Activated naive CD4-positive, alpha-beta T cell treated with anti-CD3 and anti-CD28 coated beads, Interleukin-2, amount 10 ng/mL, durations not matched to agents 5 hours and 36 hours (primary cell): Measurements from ENCODE around the gene AMZ2. TPM values are rescaled to one million over a fixed set of nuclear protein-coding genes. Genes with fewer than 3 reads are reported as not detected.

Source experiments
- total RNA-seq, 2 experiments: library from RNA; stranded (reverse); gene quantifications; one replicate each; pipeline ENCODE4 v1.2.3, GENCODE V29; 2021

AMZ2 gene
- 10 to 100 TPM; 67.5 to 70.2 TPM for total RNA-seq

DNA sequence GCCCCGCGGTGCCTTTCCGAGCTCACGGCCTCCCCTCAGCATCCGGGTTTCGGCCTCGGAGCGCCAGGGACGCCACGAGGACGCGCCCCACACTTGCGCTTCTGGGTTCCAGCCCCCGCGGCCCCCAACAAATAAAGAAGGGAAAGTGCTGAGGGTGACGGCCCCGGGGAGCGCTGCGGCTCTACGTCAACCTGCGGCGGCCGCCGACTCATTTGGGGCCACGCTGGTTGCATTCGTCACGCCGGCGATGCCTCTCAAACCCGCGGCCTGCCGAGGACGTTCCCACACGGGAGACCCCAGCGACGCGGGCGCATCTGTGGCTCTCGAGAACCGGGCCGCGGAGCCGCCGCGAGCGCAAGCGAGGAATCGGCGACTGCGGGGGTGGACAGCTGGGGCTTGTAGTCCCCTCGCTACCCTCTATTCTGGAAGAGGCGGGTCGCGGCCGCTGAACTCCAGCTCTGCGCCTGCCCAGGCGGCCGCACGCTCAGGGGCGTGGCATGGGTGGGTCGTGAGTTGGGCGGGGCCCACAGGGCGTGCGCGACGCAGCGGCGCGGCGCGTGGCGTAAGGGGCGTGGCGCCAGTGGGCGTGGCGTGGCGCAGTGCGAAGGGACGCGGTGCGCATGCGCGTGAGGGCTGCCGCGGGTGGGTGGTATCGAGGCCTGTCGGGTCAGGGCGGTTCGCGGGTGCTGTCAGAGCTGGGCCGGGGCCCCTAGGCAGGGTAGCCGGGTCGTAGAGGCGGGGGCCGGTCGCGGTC lies at the start of gene AMZ2:
TSS of gene AMZ2 (plus strand) at position 599 of the 754 bp plus-strand sequence. CDS start 2,145 bp downstream, outside the sequence.

GRCh38 chr17:68290955-68291835 lies 43.4 kb downstream of the AMZ2 start, which contains the start of the genes ARSG and SLC16A6:
ARSG (plus strand) TSS chr17:68291495; CDS start chr17:68307494, 15,999 bp downstream.
SLC16A6 (minus strand) TSS chr17:68291127; CDS start chr17:68278320, 12,807 bp downstream.

Other genes with a start within 250 kb of the AMZ2 start
- 100 to 1,000 TPM; 138 to 153 TPM for gene KPNA2, start 212.3 kb upstream of the AMZ2 start, total RNA-seq
- 1 to 10 TPM; 3.7 to 4.3 TPM for gene SLC16A6, start 43.1 kb downstream of the AMZ2 start, total RNA-seq
- 1 to 10 TPM; 8.6 to 9.5 TPM for gene ARSG, start 43.5 kb downstream of the AMZ2 start, total RNA-seq
- 10 to 100 TPM; 33.2 to 34.2 TPM for gene WIPI1, start 209.5 kb downstream of the AMZ2 start, total RNA-seq